ENCODE results near the gene OPN1SW. TPM values are rescaled to one million over a fixed set of nuclear protein-coding genes. Genes with fewer than 3 reads are reported as not detected.

Gene OPN1SW
- total RNA-seq, 1 donor from 2014 or later = not detected

- Mint-ChIP-seq H3K4me3 (ENCODE audit: low read depth) (no peak overlapping the region), H3K27me3 (no peaks in the 10 kb centered on the region), H3K9me3 (ENCODE audit: low read depth) (no peaks in the 10 kb centered on the region), H3K27ac (no peak overlapping the region), H3K4me1 (ENCODE audit: low read depth) (no peaks in the 10 kb centered on the region), H3K36me3 (ENCODE audit: insufficient read depth) (peaks cover 16% of the 10 kb centered on the region)
- no peak for TF ChIP-seq CTCF (IDR thresholded peaks at IDR 0.05; ENCODE audit: unreplicated experiment)
- no peak for DNase-seq (ENCODE audit: low spot score, unreplicated experiment)
These were observed 31.6 kb upstream of the OPN1SW start for GRCh38 chr7:128807191-128807590.

- TF ChIP-seq CTCF (IDR thresholded peaks at IDR 0.05; ENCODE audit: unreplicated experiment) = no peak
- H3K36me3 Mint-ChIP-seq (ENCODE audit: insufficient read depth) = peaks cover 21% of the 10 kb centered on the region
- DNase-seq (ENCODE audit: low spot score, unreplicated experiment) = no peak
- H3K27me3 Mint-ChIP-seq = no peaks in the 10 kb centered on the region
- no peaks in the 10 kb centered on the region for H3K4me1 Mint-ChIP-seq (ENCODE audit: low read depth)
- H3K9me3 Mint-ChIP-seq (ENCODE audit: low read depth) = no peaks in the 10 kb centered on the region
- H3K27ac Mint-ChIP-seq = no peak overlapping the region
- H3K4me3 Mint-ChIP-seq (ENCODE audit: low read depth) = no peak overlapping the region
These were observed 29.6 kb upstream of the OPN1SW start for GRCh38 chr7:128805225-128805624.

DNA sequence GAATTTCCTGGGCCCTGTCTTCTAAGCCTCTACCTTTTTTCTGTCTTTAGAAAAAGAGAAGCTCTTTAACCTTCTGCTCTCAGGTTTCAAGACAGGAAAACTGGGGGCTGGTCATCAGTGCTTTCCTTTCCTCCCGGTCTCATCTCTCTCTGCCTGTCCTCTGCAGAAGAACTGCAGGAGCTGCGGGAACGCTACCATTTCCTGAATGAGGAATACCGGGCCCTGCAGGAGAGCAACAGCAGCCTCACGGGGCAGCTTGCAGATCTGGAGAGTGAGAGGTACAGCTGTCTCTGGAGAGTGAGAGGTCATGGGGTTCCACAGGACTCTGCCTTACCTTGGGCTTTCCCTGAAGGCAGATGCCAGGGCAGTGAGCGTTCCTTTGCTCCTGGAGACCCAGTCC lies 28.9 kb upstream of the OPN1SW start:
- Mint-ChIP-seq H3K4me1 (ENCODE audit: low read depth) (no peaks in the 10 kb centered on the region), H3K27ac (no peak overlapping the region), H3K36me3 (ENCODE audit: insufficient read depth) (peaks cover 17% of the 10 kb centered on the region), H3K4me3 (ENCODE audit: low read depth) (no peak overlapping the region), H3K9me3 (ENCODE audit: low read depth) (no peaks in the 10 kb centered on the region), H3K27me3 (no peaks in the 10 kb centered on the region)
- TF ChIP-seq CTCF (IDR thresholded peaks at IDR 0.05; ENCODE audit: unreplicated experiment) = no peak
- DNase-seq (ENCODE audit: low spot score, unreplicated experiment) = no peak

DNA sequence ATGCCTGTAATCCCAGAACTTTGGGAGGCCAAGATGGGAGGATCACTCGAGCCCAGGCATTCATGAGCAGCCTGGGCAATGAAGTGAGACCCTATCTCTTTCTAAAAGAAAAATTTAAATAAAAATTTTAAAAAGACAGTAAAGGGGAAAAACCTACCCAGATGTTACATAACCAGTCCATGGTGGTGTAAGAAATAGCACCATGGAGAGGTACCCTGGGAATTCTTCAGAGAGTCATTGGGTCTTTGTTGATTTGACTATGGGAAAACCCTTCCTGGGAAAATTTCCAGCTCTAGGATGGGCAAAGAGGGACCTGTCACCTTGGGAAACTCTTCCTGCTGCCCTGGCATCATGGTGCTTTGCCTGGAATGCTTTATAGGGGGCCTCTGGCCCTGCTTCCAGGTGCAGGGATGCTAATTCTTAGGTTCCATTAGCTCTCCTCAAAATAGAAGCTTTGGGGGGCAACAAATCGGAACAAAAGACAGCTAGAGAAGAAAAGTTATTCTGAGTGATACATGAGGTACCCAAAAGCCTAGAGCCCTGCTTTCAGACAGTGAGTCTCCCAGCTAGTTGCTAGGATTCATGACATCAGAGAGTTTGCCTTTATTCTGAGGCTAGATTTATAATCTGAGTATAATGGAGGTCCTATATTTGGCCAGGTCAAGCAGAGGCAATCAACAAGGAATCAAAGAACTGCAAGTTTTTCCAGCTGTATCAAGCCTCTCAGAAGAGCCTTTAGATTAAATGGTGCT lies 26.2 kb upstream of the OPN1SW start:
- Mint-ChIP-seq H3K9me3 (ENCODE audit: low read depth) (no peaks in the 10 kb centered on the region), H3K27ac (no peak overlapping the region), H3K36me3 (ENCODE audit: insufficient read depth) (peaks cover 24% of the 10 kb centered on the region), H3K4me3 (ENCODE audit: low read depth) (no peak overlapping the region), H3K27me3 (no peaks in the 10 kb centered on the region), H3K4me1 (ENCODE audit: low read depth) (no peaks in the 10 kb centered on the region)
- no peak for TF ChIP-seq CTCF (IDR thresholded peaks at IDR 0.05; ENCODE audit: unreplicated experiment)
- no peak for DNase-seq (ENCODE audit: low spot score, unreplicated experiment)

- TF ChIP-seq CTCF (IDR thresholded peaks at IDR 0.05; ENCODE audit: unreplicated experiment) = no peak
- Mint-ChIP-seq H3K27me3 (no peaks in the 10 kb centered on the region), H3K4me1 (ENCODE audit: low read depth) (no peaks in the 10 kb centered on the region), H3K4me3 (ENCODE audit: low read depth) (no peak overlapping the region), H3K9me3 (ENCODE audit: low read depth) (no peaks in the 10 kb centered on the region), H3K27ac (no peak overlapping the region), H3K36me3 (ENCODE audit: insufficient read depth) (peaks cover 19% of the 10 kb centered on the region)
- no peak for DNase-seq (ENCODE audit: low spot score, unreplicated experiment)
These were observed 25.4 kb upstream of the OPN1SW start for GRCh38 chr7:128801003-128801402.
